GM12873 (cell line): Measurements from ENCODE around the gene OLFM1.

Experiments
- TF ChIP-seq, protein P1 (sequence below): IDR thresholded peaks from 2 replicates; pipeline ENCODE4 v1.5.1; 2012; ENCODE audit warnings: low read depth, mild to moderate bottlenecking, moderate library complexity, low read length, control low read depth; ENCODE audit not compliant: insufficient read depth; ENCODE audit errors: missing control alignments

The OLFM1 gene

DNA sequence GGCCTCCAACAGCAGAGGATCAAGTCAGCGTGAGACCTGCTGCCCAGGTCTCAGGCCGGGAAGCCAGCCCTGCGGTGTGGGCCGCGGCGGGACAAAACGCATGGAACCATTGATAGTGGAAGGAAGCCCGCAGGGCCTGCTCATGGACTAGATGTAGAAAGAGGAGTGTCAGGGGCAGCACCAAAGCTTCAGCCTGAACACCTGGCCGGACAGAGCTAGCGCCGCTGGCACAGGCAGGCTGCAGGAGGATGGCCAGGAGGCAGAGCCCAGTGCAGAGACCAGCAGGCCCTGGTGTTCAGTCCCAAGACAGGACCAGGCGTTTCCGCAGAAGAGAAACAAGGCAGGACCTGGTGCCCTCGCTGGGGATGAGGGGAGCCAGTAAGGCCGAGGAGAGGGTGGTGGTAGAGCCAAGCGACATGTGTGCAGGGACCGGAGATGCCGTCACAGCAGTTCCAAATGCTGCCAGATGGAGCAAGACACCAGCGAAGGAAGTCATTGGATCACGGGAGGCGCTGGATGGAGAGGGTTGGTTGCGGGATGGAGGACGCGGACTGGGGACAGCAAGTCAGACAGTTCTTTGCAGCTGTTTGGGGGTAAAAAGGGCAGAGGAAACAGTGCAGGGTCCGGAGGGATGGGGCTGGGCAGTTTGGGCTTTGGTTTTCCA is 42.1 kb upstream of the OLFM1 start:
- TF ChIP-seq, protein P1, sequence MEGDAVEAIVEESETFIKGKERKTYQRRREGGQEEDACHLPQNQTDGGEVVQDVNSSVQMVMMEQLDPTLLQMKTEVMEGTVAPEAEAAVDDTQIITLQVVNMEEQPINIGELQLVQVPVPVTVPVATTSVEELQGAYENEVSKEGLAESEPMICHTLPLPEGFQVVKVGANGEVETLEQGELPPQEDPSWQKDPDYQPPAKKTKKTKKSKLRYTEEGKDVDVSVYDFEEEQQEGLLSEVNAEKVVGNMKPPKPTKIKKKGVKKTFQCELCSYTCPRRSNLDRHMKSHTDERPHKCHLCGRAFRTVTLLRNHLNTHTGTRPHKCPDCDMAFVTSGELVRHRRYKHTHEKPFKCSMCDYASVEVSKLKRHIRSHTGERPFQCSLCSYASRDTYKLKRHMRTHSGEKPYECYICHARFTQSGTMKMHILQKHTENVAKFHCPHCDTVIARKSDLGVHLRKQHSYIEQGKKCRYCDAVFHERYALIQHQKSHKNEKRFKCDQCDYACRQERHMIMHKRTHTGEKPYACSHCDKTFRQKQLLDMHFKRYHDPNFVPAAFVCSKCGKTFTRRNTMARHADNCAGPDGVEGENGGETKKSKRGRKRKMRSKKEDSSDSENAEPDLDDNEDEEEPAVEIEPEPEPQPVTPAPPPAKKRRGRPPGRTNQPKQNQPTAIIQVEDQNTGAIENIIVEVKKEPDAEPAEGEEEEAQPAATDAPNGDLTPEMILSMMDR, result no peak

- TF ChIP-seq, protein P1, result no peak
These were observed 41.3 kb upstream of the OLFM1 start for GRCh38 chr9:135045928-135046738.

DNA sequence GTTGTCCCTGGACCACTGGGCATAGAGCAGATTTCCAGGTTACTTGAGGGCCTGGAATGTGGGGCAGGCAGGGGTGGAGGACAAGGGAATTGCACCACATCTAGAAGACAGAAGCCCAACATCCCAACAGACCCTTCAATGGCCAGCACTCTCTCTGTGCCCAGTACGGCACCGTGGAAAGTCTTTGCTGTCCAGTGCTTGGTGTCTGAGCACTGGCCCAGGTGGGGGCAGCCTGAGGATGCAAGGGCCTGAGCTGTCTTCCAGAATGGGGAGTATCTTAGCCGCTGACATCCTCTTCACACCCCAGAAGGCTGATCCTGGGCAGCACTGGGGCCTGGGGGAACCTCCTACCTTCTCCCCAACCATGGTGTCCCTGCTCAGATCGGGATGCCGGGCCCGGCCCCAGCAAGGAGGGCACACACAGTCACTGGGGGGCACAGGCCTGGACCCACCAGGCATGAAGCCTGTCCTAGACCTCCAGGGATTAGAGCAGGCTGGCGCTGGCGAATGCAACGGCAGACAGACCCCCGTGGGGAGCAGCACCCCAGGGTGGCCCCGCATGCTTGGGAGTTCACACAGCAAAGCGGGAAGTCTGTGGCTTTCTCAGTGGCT is 40.6 kb upstream of the OLFM1 start:
- TF ChIP-seq, protein P1, result no peak

- TF ChIP-seq, protein P1, result no peak
These were observed 39.9 kb upstream of the OLFM1 start for GRCh38 chr9:135047521-135047920.

DNA sequence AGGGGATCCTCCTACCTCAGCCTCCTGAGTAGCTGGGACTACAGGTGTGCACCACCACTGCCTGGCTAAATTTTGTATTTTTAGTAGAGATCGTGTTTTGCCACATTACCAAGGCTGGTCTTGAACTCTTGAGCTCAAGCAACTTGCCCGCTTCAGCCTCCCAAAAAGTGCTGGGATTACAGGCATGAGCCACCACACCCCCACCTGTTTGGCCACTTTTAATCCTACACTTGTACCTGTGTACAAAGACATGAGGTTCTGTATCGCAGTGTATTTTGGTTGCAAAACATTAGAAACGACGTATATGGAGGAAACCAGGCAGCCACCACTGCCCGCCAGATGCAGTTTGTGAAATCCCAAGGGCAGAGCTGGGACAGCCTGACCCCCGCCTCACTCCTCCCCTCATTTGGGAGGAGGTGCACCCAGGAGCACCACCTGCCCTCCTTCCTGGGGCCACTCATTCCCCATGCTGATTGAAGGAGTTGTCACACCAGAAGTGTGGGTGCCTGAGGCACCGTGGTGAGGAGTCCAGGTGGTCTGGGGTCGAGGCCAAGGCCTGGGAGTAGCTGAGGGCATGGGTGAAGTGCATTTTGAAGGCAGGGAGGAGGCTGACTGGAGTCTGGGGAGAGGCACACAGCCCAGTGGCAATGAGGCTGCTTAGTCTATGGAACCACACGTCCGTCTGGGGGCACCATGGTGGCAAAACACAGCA is 39.3 kb upstream of the OLFM1 start:
- TF ChIP-seq, protein P1, result no peak

GRCh38 chr9:135048758-135049444 is 38.6 kb upstream of the OLFM1 start:
- TF ChIP-seq, protein P1, result no peak
